B cell (primary cell): Measurements from ENCODE around the gene NBPF1. TPM values are rescaled to one million over a fixed set of nuclear protein-coding genes. Genes with fewer than 3 reads are reported as not detected.
"Not testable (repeated sequence)": the region's sequence is repeated elsewhere in the genome, so short reads cannot be mapped to it uniquely, and the experiment has no call there.

Source experiments
- ATAC-seq: fragments of 200-7000 bp; cut with Tn5 transposase; one replicate; pipeline ENCODE4 v1.10.0; 2021; ENCODE audit warnings: low read depth, mild to moderate bottlenecking, moderate number of reproducible peaks, moderate library complexity
- CTCF ChIA-PET: fragments of 350-600 bp; sonication (Branson Sonifier 250); formaldehyde crosslinking; loops from one replicate; lab custom pipeline; 2021; ENCODE audit warnings: antibody characterized with exemption, inconsistent platforms; lab: Charles Lee
- POLR2A ChIA-PET: fragments of 350-600 bp; sonication (Branson Sonifier 250); formaldehyde crosslinking; loops from one replicate; lab custom pipeline; 2021; ENCODE audit warnings: antibody characterized with exemption; lab: Charles Lee
- DNase-seq: peaks from one replicate; pipeline ENCODE4 v3.0.0; 2013
- H2AFZ ChIP-seq: 2 replicates; pipeline ENCODE4 v1.6.1; 2012; ENCODE audit warnings: mild to moderate bottlenecking, low read depth, low read length; ENCODE audit not compliant: insufficient read depth, poor library complexity, severe bottlenecking
- H3K27ac ChIP-seq, 2 donors: 1 replicate in 1 of 2; 2 replicates in 1 of 2; pipeline ENCODE4 v1.5.1; 2012 to 2013; ENCODE audit warnings: low read length in 2 of 2, mild to moderate bottlenecking in 2 of 2, moderate library complexity in 1 of 2
- H3K27me3 ChIP-seq, 4 experiments: fragments of 200-600 bp in 1 of 4; sonication (generic) in 1 of 4; replicated peaks in 1 of 4; 1 replicate in 2 of 4; 2 replicates in 2 of 4; pipeline versions ENCODE4 v1.6.1 to v1.7.0; 2013 to 2016; ENCODE audit warnings: low read length in 3 of 4, mild to moderate bottlenecking in 2 of 4, mixed read lengths in 1 of 4, moderate library complexity in 1 of 4; ENCODE audit not compliant: insufficient read depth in 4 of 4, control insufficient read depth in 3 of 4; ENCODE audit errors: control extremely low read depth in 1 of 4
- H3K36me3 ChIP-seq, 2 experiments: replicated peaks in 1 of 2; 1 replicate in 1 of 2; 2 replicates in 1 of 2; pipeline versions ENCODE4 v1.6.1 to v1.7.1; 2013; ENCODE audit warnings: low read length in 1 of 2; ENCODE audit not compliant: insufficient read depth in 2 of 2, control insufficient read depth in 1 of 2; ENCODE audit errors: control extremely low read depth in 1 of 2, extremely low read depth in 1 of 2
- H3K4me1 ChIP-seq, 2 donors: fragments of 200-600 bp in 1 of 2; sonication (generic) in 1 of 2; 1 replicate in 1 of 2; 2 replicates in 1 of 2; pipeline versions ENCODE4 v1.5.1 to v1.6.1; 2013 to 2017; ENCODE audit warnings: low read length in 2 of 2; ENCODE audit not compliant: control insufficient read depth in 2 of 2, insufficient read depth in 2 of 2
- H3K4me2 ChIP-seq: replicated peaks from 2 replicates; pipeline ENCODE3; 2012; ENCODE audit warnings: mild to moderate bottlenecking, low read depth, low read length; ENCODE audit not compliant: poor library complexity, severe bottlenecking
- H3K4me3 ChIP-seq, 5 experiments: fragments of 200-600 bp in 1 of 5; sonication (generic) in 1 of 5; 1 replicate in 3 of 5; 2 replicates in 2 of 5; pipeline versions ENCODE4 v1.5.1 to v1.7.0; 2011 to 2016; ENCODE audit warnings: low read length in 4 of 5, mild to moderate bottlenecking in 4 of 5, low read depth in 2 of 5, control low read depth in 1 of 5, moderate library complexity in 1 of 5; ENCODE audit not compliant: insufficient read depth in 1 of 5; ENCODE audit errors: control extremely low read depth in 1 of 5, extremely low read depth in 1 of 5
- H3K79me2 ChIP-seq: fragments of 200-600 bp; sonication (generic); one replicate; pipeline ENCODE4 v1.6.0; 2016; ENCODE audit warnings: low read length; ENCODE audit not compliant: control insufficient read depth, insufficient read depth
- H3K9ac ChIP-seq: fragments of 200-600 bp; sonication (generic); 2 replicates; pipeline ENCODE4 v1.6.1; 2017; ENCODE audit warnings: mild to moderate bottlenecking, low read length, moderate library complexity
- H3K9me3 ChIP-seq, 3 donors: one replicate each; pipeline versions ENCODE4 v1.6.1 to v1.7.1; 2013; ENCODE audit warnings: low read length in 2 of 3; ENCODE audit not compliant: control insufficient read depth in 2 of 3, insufficient read depth in 1 of 3; ENCODE audit errors: control extremely low read depth in 1 of 3
- H4K20me1 ChIP-seq: 2 replicates; pipeline ENCODE4 v1.6.0; 2012; ENCODE audit warnings: mild to moderate bottlenecking, low read length; ENCODE audit not compliant: insufficient read depth, control insufficient read depth, poor library complexity, severe bottlenecking
- H3K27ac Mint-ChIP-seq: one replicate; pipeline ENCODE4 v1.8.0; 2021; ENCODE audit warnings: mixed read lengths
- H3K27me3 Mint-ChIP-seq: one replicate; pipeline ENCODE4 v1.8.0; 2021; ENCODE audit warnings: mixed read lengths
- H3K4me1 Mint-ChIP-seq: one replicate; pipeline ENCODE4 v1.8.0; 2021; ENCODE audit warnings: mixed read lengths
- H3K4me3 Mint-ChIP-seq: one replicate; pipeline ENCODE4 v1.8.0; 2021; ENCODE audit warnings: mixed read lengths
- H3K9me3 Mint-ChIP-seq: one replicate; pipeline ENCODE4 v1.8.0; 2022; ENCODE audit warnings: mixed read lengths; ENCODE audit not compliant: insufficient read depth
- CTCF ChIP-seq: fragments of 200-600 bp; IDR thresholded peaks from one replicate; pipeline ENCODE4 v1.8.0; 2022; ENCODE audit warnings: antibody characterized with exemption, mild to moderate bottlenecking
- EZH2 ChIP-seq: IDR thresholded peaks from 2 replicates; pipeline ENCODE4 v1.6.1; 2012; ENCODE audit warnings: borderline replicate concordance, low read depth, mild to moderate bottlenecking, moderate library complexity, low read length; ENCODE audit not compliant: insufficient read depth, poor library complexity, severe bottlenecking
- WGBS: methylation state at CpG from one replicate; pipeline ENCODE4 v1.1.5; 2013; ENCODE audit warnings: missing lambda C conversion rate; ENCODE audit not compliant: insufficient coverage; 5-methylcytosine and 5-hydroxymethylcytosine counted together
- intact Hi-C: fragments of 100-400 bp; cut with micrococcal nuclease; formaldehyde crosslinking; loops from one replicate; pipeline ENCODE4 v1.10.0; 2022
- polyA plus RNA-seq: library from polyadenylated mRNA; depleted of rRNA; stranded (reverse); fragments of >200 nt; gene quantifications from 2 replicates; pipeline ENCODE4 v1.2.3, GENCODE V29; 2012
- total RNA-seq, 2 donors: library from RNA; stranded (reverse); fragments of 120-200 nt in 1 of 2; gene quantifications; 1 replicate in 1 of 2; 2 replicates in 1 of 2; pipeline versions ENCODE4 v1.2.3 to v1.2.4, GENCODE V29; 2013 to 2022

Gene NBPF1
- total and polyA plus RNA-seq, 2 donors (not counting 1 experiment from before 2014, with no cell fraction given) = 19.1 to 66.3 TPM

DNA sequence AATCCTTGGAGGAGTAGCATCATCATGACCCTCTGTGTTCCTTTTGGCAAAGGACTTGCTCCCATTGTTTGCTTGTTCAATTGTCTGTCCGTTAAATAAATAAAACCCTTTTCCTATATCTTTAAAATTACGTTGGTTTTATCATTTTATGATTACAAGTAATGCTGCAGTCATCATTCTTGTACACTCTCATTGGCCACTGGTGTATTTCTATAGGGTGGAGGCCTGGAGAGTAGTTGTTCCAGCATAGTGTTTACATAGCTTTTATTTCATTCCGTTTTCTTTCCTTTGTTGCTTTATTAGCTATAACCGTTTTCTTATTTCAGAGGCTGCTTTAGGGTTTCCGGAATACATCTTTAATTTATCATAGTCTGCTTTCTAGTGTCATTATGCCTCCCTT, 91.7 kb downstream of the NBPF1 start:
- peaks cover 0 to 25% (median 11%) of the 10 kb centered on the region in 4 experiments for H3K27me3 ChIP-seq
- H3K79me2 ChIP-seq, H3K27ac ChIP-seq, intact Hi-C loops, H3K4me1 ChIP-seq, POLR2A ChIA-PET, H3K36me3 ChIP-seq, DNase-seq, H3K9ac ChIP-seq, H3K4me3 Mint-ChIP-seq, H3K27ac Mint-ChIP-seq, H3K9me3 Mint-ChIP-seq, H3K4me1 Mint-ChIP-seq, CTCF ChIA-PET, H3K9me3 ChIP-seq, H3K4me2 ChIP-seq, H3K4me3 ChIP-seq, H2AFZ ChIP-seq, ATAC-seq, H4K20me1 ChIP-seq: not testable (repeated sequence)
- no CpG with 5 or more reads among the region's 5 CpGs for WGBS
- peaks cover 26% of the 10 kb centered on the region for H3K27me3 Mint-ChIP-seq

DNA sequence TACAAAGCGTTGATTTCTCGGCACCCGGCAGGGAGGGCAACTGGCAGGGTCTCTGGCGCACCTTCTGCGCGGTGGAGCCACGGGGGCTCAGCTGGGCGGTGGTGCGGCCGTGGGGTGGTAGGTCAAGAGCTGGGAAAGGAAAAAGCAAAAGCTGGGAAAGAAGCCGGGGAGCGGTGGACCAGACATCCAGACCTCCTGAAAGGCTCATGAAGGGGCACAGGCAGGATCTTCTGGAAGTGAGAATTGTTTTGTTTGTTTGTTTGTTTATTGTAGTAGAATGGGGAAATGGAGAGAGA, 92.1 kb downstream of the NBPF1 start:
- H3K27me3 Mint-ChIP-seq = peaks cover 26% of the 10 kb centered on the region
- Histone ChIP-seq H3K9me3 (peaks cover 0 to 2% (median 0%) of the 10 kb centered on the region in 3 donors), H3K4me1 (peaks cover 0 to 5% of the 10 kb centered on the region in 2 donors), H4K20me1 (no peaks in the 10 kb centered on the region), H3K36me3 (no peaks in the 10 kb centered on the region), H3K9ac (no peak overlapping the region), H3K4me3 (no peak overlapping the region), H3K27me3 (peaks cover 0 to 25% (median 11%) of the 10 kb centered on the region in 4 experiments), H2AFZ (no peak overlapping the region), H3K27ac (no peak overlapping the region), H3K4me2 (no peak overlapping the region), H3K79me2 (no peaks in the 10 kb centered on the region)
- no peak overlapping the region for H3K27ac Mint-ChIP-seq
- H3K9me3 Mint-ChIP-seq = no peaks in the 10 kb centered on the region
- H3K4me3 Mint-ChIP-seq = no peak overlapping the region
- intact Hi-C loops = no loop called here
- DNase-seq (no peak), ATAC-seq (no peak)
- WGBS = 88% methylated on average over 12 of the region's 12 CpGs
- TF ChIP-seq CTCF (no peak), EZH2 (no peak)
- peaks cover 6% of the 10 kb centered on the region for H3K4me1 Mint-ChIP-seq
- CTCF ChIA-PET = interaction anchor here (0.6 kb wide), 1 partner anchor 100 kb away, joined by 3 read pairs; no protein-coding TSS in a partner anchor
- POLR2A ChIA-PET = no interaction called here

DNA sequence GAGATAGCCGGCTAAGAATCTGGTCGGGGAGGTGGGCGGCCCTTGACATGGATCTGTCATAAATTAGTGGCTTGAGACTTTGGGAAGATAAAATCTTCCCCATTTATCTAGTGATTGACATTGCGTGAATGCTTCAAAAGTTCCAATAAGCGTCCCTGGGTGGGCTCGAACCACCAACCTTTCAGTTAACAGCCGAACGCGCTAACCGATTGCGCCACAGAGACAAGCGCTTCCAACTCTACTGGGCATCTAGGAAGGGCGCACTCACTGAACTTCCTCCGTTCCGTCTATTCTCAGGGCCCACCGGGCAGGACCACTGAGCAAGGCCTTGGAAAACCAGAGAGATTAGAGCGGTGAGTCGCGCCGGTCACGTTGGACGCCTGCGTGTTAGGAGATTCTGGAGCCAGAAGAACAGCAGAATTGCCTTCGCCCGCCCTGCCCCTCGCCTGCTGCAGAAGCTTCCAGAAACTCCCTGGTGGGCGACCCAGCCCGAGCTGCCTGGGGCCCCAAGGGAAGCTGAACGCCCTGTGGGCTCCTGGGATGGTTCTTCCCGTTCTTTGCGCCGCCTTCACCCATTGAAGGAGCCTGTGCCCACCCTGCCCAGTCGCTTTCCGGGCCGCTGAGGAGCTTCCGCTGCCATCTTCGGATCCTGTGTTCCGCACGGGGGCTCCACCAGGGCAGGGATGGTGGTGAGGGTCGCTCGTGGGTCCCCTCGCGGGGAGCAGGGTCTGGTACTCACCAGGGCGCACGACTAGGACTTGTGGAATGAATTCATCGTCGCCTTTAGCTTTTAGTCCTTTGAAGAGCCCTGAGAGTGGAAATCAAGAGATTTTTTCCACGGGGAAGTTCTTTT, 92.7 kb downstream of the NBPF1 start:
- H3K4me3 Mint-ChIP-seq = peak overlapping the region; percentile 66
- CTCF ChIA-PET = interaction anchor here (0.6 kb wide), 1 partner anchor 100 kb away, joined by 3 read pairs; no protein-coding TSS in a partner anchor
- H3K27me3 Mint-ChIP-seq = peaks cover 26% of the 10 kb centered on the region

More for the DNA sequence above, 92.7 kb downstream of the NBPF1 start:
- H3K4me1 Mint-ChIP-seq, H3K27ac Mint-ChIP-seq, H3K9me3 Mint-ChIP-seq, H3K4me1 ChIP-seq, H3K4me2 ChIP-seq, intact Hi-C loops, POLR2A ChIA-PET, H3K36me3 ChIP-seq, H3K79me2 ChIP-seq, H3K27ac ChIP-seq, H4K20me1 ChIP-seq, H3K9me3 ChIP-seq, DNase-seq, ATAC-seq, H3K9ac ChIP-seq: not testable (repeated sequence)
- peaks cover 0 to 25% (median 11%) of the 10 kb centered on the region in 4 experiments for H3K27me3 ChIP-seq
- peak overlapping the region in 2 of 5 experiments; percentile 25 to 36 for H3K4me3 ChIP-seq
- 32% methylated on average over 43 of the region's 48 CpGs for WGBS
- peak overlapping the region; percentile 38 for H2AFZ ChIP-seq
